Naive B cell (primary cell): ENCODE data around the gene GPC3. TPM values are rescaled to one million over a fixed set of nuclear protein-coding genes. Genes with fewer than 3 reads are reported as not detected.
"Not testable (repeated sequence)": the region's sequence is repeated elsewhere in the genome, so short reads cannot be mapped to it uniquely, and the experiment has no call there.

Experiments
- ATAC-seq, 2 donors: fragments of 150-1000 bp; cut with Tn5 transposase; 2 replicates each; pipeline ENCODE4 v1.10.0; 2021; ENCODE audit warnings: low read depth in 2 of 2, mild to moderate bottlenecking in 2 of 2, moderate library complexity in 2 of 2
- DNase-seq: peaks from one replicate; pipeline ENCODE4 v3.0.0; 2022
- H3K27ac Mint-ChIP-seq, 6 donors: one replicate each; pipeline ENCODE4 v1.8.0; 2020 to 2022; ENCODE audit warnings: mild to moderate bottlenecking in 6 of 6, mixed read lengths in 6 of 6, moderate library complexity in 5 of 6, inconsistent platforms in 2 of 6
- H3K27me3 Mint-ChIP-seq, 3 donors: one replicate each; pipeline ENCODE4 v1.8.0; 2021 to 2022; ENCODE audit warnings: mixed read lengths in 3 of 3, mild to moderate bottlenecking in 1 of 3
- H3K36me3 Mint-ChIP-seq, 2 donors: one replicate each; pipeline ENCODE4 v1.8.0; 2020 to 2022; ENCODE audit warnings: mixed read lengths in 2 of 2, inconsistent platforms in 1 of 2, mild to moderate bottlenecking in 1 of 2
- H3K4me1 Mint-ChIP-seq, 3 donors: one replicate each; pipeline ENCODE4 v1.8.0; 2020 to 2022; ENCODE audit warnings: mixed read lengths in 3 of 3, inconsistent platforms in 1 of 3, mild to moderate bottlenecking in 1 of 3, moderate library complexity in 1 of 3
- H3K4me3 Mint-ChIP-seq, 8 donors: one replicate each; pipeline ENCODE4 v1.8.0; 2020 to 2022; ENCODE audit warnings: mild to moderate bottlenecking in 8 of 8, mixed read lengths in 8 of 8, moderate library complexity in 8 of 8, inconsistent platforms in 2 of 8
- H3K9me3 Mint-ChIP-seq, 7 donors: one replicate each; pipeline ENCODE4 v1.8.0; 2020 to 2022; ENCODE audit warnings: mixed read lengths in 7 of 7, mild to moderate bottlenecking in 5 of 7, inconsistent platforms in 2 of 7, moderate library complexity in 1 of 7
- polyA plus RNA-seq, 6 donors: library from polyadenylated mRNA; unstranded; fragments of 300-500 nt; fragmentation: Illumina TruSeq; gene quantifications; one replicate each; pipeline ENCODE4 v1.2.3, GENCODE V29; 2021; ENCODE audit warnings: low read depth in 6 of 6

The GPC3 gene
- not detected for polyA plus RNA-seq

GRCh38 chrX:133985164-133985966, at the start of gene GPC3:
Gene GPC3, minus strand, starts transcription at chrX:133985594.
- Mint-ChIP-seq H3K27ac (peak within 1 kb of the TSS in 1 of 6 donors; percentile 24), H3K27me3 (peaks cover 25 to 49% (median 44%) of the 10 kb centered on the region in 3 donors), H3K4me3 (peak within 1 kb of the TSS; percentile 42 to 82 (median 72)), H3K36me3 (no peaks in the 10 kb centered on the region), H3K4me1 (peaks cover 0 to 4% (median 0%) of the 10 kb centered on the region in 3 donors), H3K9me3 (peaks cover 0 to 4% (median 0%) of the 10 kb centered on the region in 7 donors)
- peak; percentile 7 for DNase-seq
- peak; percentile 68 to 71 for ATAC-seq

- Mint-ChIP-seq H3K27ac (no peak overlapping the region), H3K36me3 (no peaks in the 10 kb centered on the region), H3K4me3 (no peak overlapping the region), H3K27me3 (peaks cover 5 to 32% (median 10%) of the 10 kb centered on the region in 3 donors), H3K9me3 (peaks cover 0 to 6% (median 0%) of the 10 kb centered on the region in 7 donors), H3K4me1 (no peaks in the 10 kb centered on the region)
- DNase-seq (no peak), ATAC-seq (no peak)
Measured at GRCh38 chrX:134032441-134032840, 47.0 kb upstream of the GPC3 start.

GRCh38 chrX:134026565-134027311, 41.3 kb upstream of the GPC3 start:
- Mint-ChIP-seq H3K9me3 (peaks cover 0 to 5% (median 0%) of the 10 kb centered on the region in 7 donors), H3K36me3 (no peaks in the 10 kb centered on the region), H3K27ac (no peak overlapping the region), H3K27me3 (peaks cover 8 to 20% (median 13%) of the 10 kb centered on the region in 3 donors), H3K4me1 (peaks cover 0 to 4% (median 0%) of the 10 kb centered on the region in 3 donors), H3K4me3 (peak overlapping the region in 1 of 8 donors; percentile 26)
- no peak for DNase-seq
- ATAC-seq, result no peak

- Mint-ChIP-seq H3K4me1 (peaks cover 0 to 4% (median 0%) of the 10 kb centered on the region in 3 donors), H3K4me3 (peak overlapping the region in 1 of 8 donors; percentile 25), H3K27me3 (peaks cover 8 to 20% (median 13%) of the 10 kb centered on the region in 3 donors), H3K36me3 (no peaks in the 10 kb centered on the region), H3K9me3 (no peaks in the 10 kb centered on the region), H3K27ac (peak overlapping the region in 2 of 6 donors; percentile 7 to 91)
- ATAC-seq (no peak), DNase-seq (no peak)
Measured at GRCh38 chrX:134025986-134026545, 40.7 kb upstream of the GPC3 start.

GRCh38 chrX:134024686-134025377, 39.4 kb upstream of the GPC3 start:
- no peak for ATAC-seq
- peaks cover 0 to 4% (median 0%) of the 10 kb centered on the region in 3 donors for H3K4me1 Mint-ChIP-seq
- no peak overlapping the region for H3K27ac Mint-ChIP-seq
- H3K27me3 Mint-ChIP-seq, result peaks cover 8 to 20% (median 13%) of the 10 kb centered on the region in 3 donors
- no peak overlapping the region for H3K4me3 Mint-ChIP-seq
- H3K9me3 Mint-ChIP-seq, result no peaks in the 10 kb centered on the region
- DNase-seq, result no peak
- H3K36me3 Mint-ChIP-seq, result no peaks in the 10 kb centered on the region

GRCh38 chrX:134023851-134024281, 38.5 kb upstream of the GPC3 start:
- Mint-ChIP-seq H3K27me3 (peaks cover 8 to 15% (median 9%) of the 10 kb centered on the region in 3 donors), H3K9me3 (no peaks in the 10 kb centered on the region), H3K27ac (no peak overlapping the region), H3K4me3 (no peak overlapping the region), H3K36me3 (no peaks in the 10 kb centered on the region), H3K4me1 (peaks cover 0 to 4% (median 0%) of the 10 kb centered on the region in 3 donors)
- no peak for ATAC-seq
- no peak for DNase-seq

GRCh38 chrX:134020910-134021309, 35.5 kb upstream of the GPC3 start:
- no peak overlapping the region for H3K4me3 Mint-ChIP-seq

GRCh38 chrX:134019567-134020206, 34.3 kb upstream of the GPC3 start:
- Mint-ChIP-seq H3K27me3 (peaks cover 0 to 21% (median 8%) of the 10 kb centered on the region in 3 donors), H3K36me3 (no peaks in the 10 kb centered on the region), H3K4me3 (no peak overlapping the region), H3K4me1 (no peaks in the 10 kb centered on the region), H3K9me3 (peaks cover 0 to 5% (median 0%) of the 10 kb centered on the region in 7 donors), H3K27ac (no peak overlapping the region)
- no peak for ATAC-seq
- DNase-seq, result no peak

More at GRCh38 chrX:134020910-134021309, 35.5 kb upstream of the GPC3 start:
- no peaks in the 10 kb centered on the region for H3K36me3 Mint-ChIP-seq
- no peaks in the 10 kb centered on the region for H3K4me1 Mint-ChIP-seq
- ATAC-seq (no peak), DNase-seq (no peak)
- H3K27me3 Mint-ChIP-seq, result peaks cover 0 to 22% (median 8%) of the 10 kb centered on the region in 3 donors
- H3K9me3 Mint-ChIP-seq, result peaks cover 0 to 5% (median 0%) of the 10 kb centered on the region in 7 donors
- no peak overlapping the region for H3K27ac Mint-ChIP-seq

GRCh38 chrX:134016309-134016708, 30.9 kb upstream of the GPC3 start:
- not testable (repeated sequence) for H3K36me3 Mint-ChIP-seq, DNase-seq, H3K9me3 Mint-ChIP-seq, H3K4me1 Mint-ChIP-seq, H3K27ac Mint-ChIP-seq, ATAC-seq
- peak overlapping the region in 1 of 8 donors; percentile 0 for H3K4me3 Mint-ChIP-seq
- H3K27me3 Mint-ChIP-seq, result peaks cover 0 to 26% (median 13%) of the 10 kb centered on the region in 3 donors

- peaks cover 0 to 26% (median 13%) of the 10 kb centered on the region in 3 donors for H3K27me3 Mint-ChIP-seq
- ATAC-seq, DNase-seq, H3K4me1 Mint-ChIP-seq, H3K27ac Mint-ChIP-seq, H3K4me3 Mint-ChIP-seq, H3K36me3 Mint-ChIP-seq, H3K9me3 Mint-ChIP-seq: not testable (repeated sequence)
Measured at GRCh38 chrX:134015510-134015909, 30.1 kb upstream of the GPC3 start.

GRCh38 chrX:134013524-134013923, 28.1 kb upstream of the GPC3 start:
- no peak overlapping the region for H3K27ac Mint-ChIP-seq
- H3K27me3 Mint-ChIP-seq, result peaks cover 0 to 29% (median 13%) of the 10 kb centered on the region in 3 donors
- H3K9me3 Mint-ChIP-seq, result peaks cover 0 to 7% (median 2%) of the 10 kb centered on the region in 7 donors
- ATAC-seq (no peak), DNase-seq (no peak)
- H3K4me3 Mint-ChIP-seq, result no peak overlapping the region
- no peaks in the 10 kb centered on the region for H3K4me1 Mint-ChIP-seq
- no peaks in the 10 kb centered on the region for H3K36me3 Mint-ChIP-seq

GRCh38 chrX:134013092-134013497, 27.7 kb upstream of the GPC3 start:
- Mint-ChIP-seq H3K36me3 (no peaks in the 10 kb centered on the region), H3K4me3 (no peak overlapping the region), H3K4me1 (no peaks in the 10 kb centered on the region), H3K27me3 (peaks cover 0 to 32% (median 13%) of the 10 kb centered on the region in 3 donors), H3K27ac (no peak overlapping the region), H3K9me3 (peaks cover 0 to 7% (median 2%) of the 10 kb centered on the region in 7 donors)
- no peak for ATAC-seq
- DNase-seq, result no peak
